Measurements from ENCODE around the gene COL5A1. TPM values are rescaled to one million over a fixed set of nuclear protein-coding genes. Genes with fewer than 3 reads are reported as not detected.

COL5A1 gene
- total RNA-seq, 4 donors from 2014 or later = 4.8 to 16.5 (median 9.4) TPM

DNA sequence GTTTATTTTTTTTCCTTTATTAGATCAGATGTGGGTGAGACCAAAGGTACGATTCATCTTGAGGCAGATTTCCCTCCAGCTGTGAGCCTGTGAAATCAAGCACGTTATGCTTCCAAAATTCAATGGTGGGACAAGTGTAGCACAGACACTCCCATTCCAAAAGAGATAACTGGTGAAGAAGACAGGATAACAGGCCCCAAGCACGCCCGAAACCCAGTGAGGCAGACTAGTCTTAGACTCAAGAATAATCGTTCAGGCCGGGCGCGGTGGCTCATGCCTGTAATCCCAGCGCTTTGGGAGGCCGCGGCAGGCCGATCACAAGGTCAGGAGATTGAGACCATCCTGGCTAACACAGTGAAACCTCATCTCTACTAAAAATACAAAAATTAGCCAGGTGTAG is 36.8 kb upstream of the COL5A1 start:
- no peak for TF ChIP-seq POLR2A (IDR thresholded peaks at IDR 0.05)
- TF ChIP-seq, protein P1, sequence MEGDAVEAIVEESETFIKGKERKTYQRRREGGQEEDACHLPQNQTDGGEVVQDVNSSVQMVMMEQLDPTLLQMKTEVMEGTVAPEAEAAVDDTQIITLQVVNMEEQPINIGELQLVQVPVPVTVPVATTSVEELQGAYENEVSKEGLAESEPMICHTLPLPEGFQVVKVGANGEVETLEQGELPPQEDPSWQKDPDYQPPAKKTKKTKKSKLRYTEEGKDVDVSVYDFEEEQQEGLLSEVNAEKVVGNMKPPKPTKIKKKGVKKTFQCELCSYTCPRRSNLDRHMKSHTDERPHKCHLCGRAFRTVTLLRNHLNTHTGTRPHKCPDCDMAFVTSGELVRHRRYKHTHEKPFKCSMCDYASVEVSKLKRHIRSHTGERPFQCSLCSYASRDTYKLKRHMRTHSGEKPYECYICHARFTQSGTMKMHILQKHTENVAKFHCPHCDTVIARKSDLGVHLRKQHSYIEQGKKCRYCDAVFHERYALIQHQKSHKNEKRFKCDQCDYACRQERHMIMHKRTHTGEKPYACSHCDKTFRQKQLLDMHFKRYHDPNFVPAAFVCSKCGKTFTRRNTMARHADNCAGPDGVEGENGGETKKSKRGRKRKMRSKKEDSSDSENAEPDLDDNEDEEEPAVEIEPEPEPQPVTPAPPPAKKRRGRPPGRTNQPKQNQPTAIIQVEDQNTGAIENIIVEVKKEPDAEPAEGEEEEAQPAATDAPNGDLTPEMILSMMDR (IDR thresholded peaks at IDR 0.05) = no peak
- H3K27ac ChIP-seq = no peak overlapping the region
- no peak overlapping the region for H3K4me3 ChIP-seq (replicated peaks in 1 of 3)
- WGBS, 2 donors = 91 to 97% methylated on average over 12 of the region's 12 CpGs
- H3K36me3 ChIP-seq = no peaks in the 10 kb centered on the region
- DNase-seq = no peak
- H3K4me1 ChIP-seq = no peaks in the 10 kb centered on the region
- H3K27me3 ChIP-seq = no peaks in the 10 kb centered on the region
- intact Hi-C loops (cut with DNase I) = no loop called here
- H3K9me3 ChIP-seq = no peaks in the 10 kb centered on the region

DNA sequence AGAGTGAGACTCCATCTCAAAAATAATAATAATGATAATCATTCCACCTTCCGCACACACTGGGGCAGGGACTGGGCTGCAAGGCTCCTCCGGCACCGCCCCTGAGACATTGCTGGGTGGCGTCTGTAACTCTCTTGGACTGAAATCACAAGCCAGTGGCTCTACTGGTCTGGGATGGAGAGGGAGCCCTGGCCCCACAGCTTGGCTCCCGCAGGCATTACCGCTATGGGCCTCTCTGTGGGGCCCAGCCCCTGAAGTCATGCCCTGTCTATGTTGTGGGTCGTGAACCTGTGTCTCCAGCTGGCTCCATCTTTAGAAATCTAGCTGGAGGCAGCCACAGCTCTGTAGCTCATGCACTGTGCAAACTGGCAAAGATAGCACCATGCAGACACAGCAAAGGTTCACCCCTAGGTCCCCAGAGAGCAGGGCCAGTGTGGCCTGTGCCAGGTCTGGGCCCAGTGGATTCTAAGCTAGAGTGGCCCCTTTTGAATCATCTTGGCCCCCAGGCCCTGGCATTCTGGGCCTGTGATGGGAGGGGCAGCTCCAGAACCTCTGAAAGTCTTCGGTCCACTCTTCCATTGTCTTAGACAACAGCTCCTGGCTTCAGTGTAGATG is 36.1 kb upstream of the COL5A1 start:
- no peaks in the 10 kb centered on the region for H3K36me3 ChIP-seq
- no peak for DNase-seq
- WGBS, 2 donors = 91 to 98% methylated on average over 6 to 8 of the region's 8 CpGs
- H3K9me3 ChIP-seq = no peaks in the 10 kb centered on the region
- H3K27me3 ChIP-seq = no peaks in the 10 kb centered on the region
- intact Hi-C loops (cut with DNase I) = no loop called here
- no peak overlapping the region for H3K4me3 ChIP-seq (replicated peaks in 1 of 3)
- no peak overlapping the region for H3K27ac ChIP-seq
- TF ChIP-seq, protein P1 (IDR thresholded peaks at IDR 0.05) = no peak
- TF ChIP-seq POLR2A (IDR thresholded peaks at IDR 0.05) = no peak
- no peaks in the 10 kb centered on the region for H3K4me1 ChIP-seq

DNA sequence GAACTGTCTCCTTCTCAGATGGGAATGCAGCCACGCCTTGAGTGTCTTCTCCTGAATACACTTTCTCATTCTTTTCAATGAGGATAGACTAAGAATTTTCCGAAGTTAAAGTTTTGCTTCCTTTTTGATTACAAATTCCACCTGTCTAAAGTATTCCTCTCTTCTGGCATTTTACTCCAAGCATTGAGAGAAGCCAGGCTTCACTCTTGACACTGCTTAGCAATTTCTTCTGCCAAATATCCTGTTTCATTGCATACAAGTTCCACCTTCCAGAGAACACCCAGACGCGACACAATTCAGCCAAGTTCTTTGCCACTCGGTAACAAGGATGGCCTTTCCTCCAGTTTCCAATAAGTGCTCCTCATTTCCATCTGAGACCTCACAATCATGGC is 35.6 kb upstream of the COL5A1 start:
- H3K27me3 ChIP-seq = no peaks in the 10 kb centered on the region
- DNase-seq = no peak
- H3K27ac ChIP-seq = no peak overlapping the region
- H3K4me1 ChIP-seq = no peaks in the 10 kb centered on the region
- H3K36me3 ChIP-seq = no peaks in the 10 kb centered on the region
- TF ChIP-seq, protein P1 (IDR thresholded peaks at IDR 0.05) = no peak
- no peak for TF ChIP-seq POLR2A (IDR thresholded peaks at IDR 0.05)
- 88 to 90% methylated on average over 5 of the region's 5 CpGs for WGBS, 2 donors
- intact Hi-C loops (cut with DNase I) = no loop called here
- no peaks in the 10 kb centered on the region for H3K9me3 ChIP-seq
- no peak overlapping the region for H3K4me3 ChIP-seq (replicated peaks in 1 of 3)

DNA sequence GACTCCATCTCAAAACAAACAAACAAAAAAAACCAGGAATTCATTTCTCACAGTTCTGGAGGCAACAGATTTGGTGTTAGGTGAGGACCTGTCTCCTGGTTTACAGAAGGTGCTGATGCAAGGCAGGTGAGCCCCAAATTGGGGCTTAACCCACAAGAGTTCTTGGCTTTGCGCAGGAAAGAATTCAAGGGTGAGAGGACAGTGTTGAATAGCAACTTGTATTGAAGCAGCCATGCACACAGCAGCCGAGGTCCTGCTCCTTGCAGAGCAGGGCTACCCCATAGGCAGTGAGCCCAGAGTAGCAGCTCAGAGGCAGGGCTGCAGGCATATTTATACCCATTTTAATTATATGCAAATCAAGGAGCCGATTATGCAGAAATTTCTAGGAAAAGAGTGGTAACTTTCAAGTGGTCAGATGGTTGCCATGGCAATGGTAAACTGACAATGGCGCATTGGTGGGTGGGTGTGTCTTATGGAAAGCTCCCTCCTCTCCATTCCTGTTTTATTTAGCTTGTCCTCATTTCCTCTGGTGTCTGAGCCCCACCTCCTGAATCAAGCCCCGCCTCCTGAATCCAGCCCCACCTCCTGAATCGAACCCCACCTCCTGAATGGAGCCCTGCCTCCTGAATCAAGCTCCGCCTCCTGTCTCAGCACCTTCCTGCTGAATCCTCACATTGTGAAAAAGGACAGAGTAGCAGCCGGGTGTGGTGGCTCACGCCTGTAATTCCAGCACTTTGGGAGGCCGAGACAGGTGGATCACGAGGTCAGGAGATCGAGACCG is 34.5 kb upstream of the COL5A1 start:
- H3K4me1 ChIP-seq = no peaks in the 10 kb centered on the region
- 87% methylated on average over 13 of the region's 13 CpGs for WGBS, 2 donors
- H3K36me3 ChIP-seq = no peaks in the 10 kb centered on the region
- H3K27me3 ChIP-seq = no peaks in the 10 kb centered on the region
- intact Hi-C loops (cut with DNase I) = no loop called here
- TF ChIP-seq POLR2A (IDR thresholded peaks at IDR 0.05) = no peak
- TF ChIP-seq, protein P1 (IDR thresholded peaks at IDR 0.05) = no peak
- no peak overlapping the region for H3K27ac ChIP-seq
- H3K4me3 ChIP-seq (replicated peaks in 1 of 3) = no peak overlapping the region
- no peaks in the 10 kb centered on the region for H3K9me3 ChIP-seq
- DNase-seq = no peak

DNA sequence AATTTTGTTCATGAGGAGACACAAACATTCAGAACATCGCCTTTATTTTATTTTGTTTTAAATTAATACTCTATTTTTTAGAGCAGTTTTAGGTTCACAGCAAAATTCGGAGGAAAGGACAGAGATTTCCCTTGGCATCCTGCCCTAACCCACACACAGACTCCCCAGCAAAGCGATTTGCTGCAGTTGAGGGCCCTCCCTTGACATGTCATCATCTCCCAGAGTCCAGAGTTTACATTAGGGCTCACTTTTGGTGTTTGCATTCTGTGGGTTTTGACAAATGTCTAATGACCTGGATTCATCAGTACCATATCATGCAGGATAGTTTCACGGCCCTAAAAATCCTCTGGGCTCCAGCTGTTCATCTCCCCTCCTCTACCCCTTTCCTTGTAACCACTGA is 33.6 kb upstream of the COL5A1 start:
- no peak for DNase-seq
- TF ChIP-seq, protein P1 (IDR thresholded peaks at IDR 0.05) = no peak
- Histone ChIP-seq H3K9me3 (no peaks in the 10 kb centered on the region), H3K27ac (no peak overlapping the region), H3K36me3 (no peaks in the 10 kb centered on the region), H3K4me3 (replicated peaks in 1 of 3) (no peak overlapping the region), H3K4me1 (no peaks in the 10 kb centered on the region), H3K27me3 (no peaks in the 10 kb centered on the region)
- 69 to 75% methylated on average over 4 of the region's 4 CpGs for WGBS, 2 donors
- intact Hi-C loops (cut with DNase I) = no loop called here
